HCT116 (cell line): ENCODE data around the gene CCL27. TPM values are rescaled to one million over a fixed set of nuclear protein-coding genes. Genes with fewer than 3 reads are reported as not detected.

ENCODE experiments used
- ATAC-seq: fragments of 200-7000 bp; cut with Tn5 transposase; 2 replicates; pipeline ENCODE4 v1.9.1; 2020; ENCODE audit warnings: mild to moderate bottlenecking, moderate library complexity
- BruUV-seq: library from RNA; stranded (reverse); fragments of 400-500 nt; replicated peaks from 2 replicates; lab custom pipeline; 2021; lab: Mats Ljungman, UMichigan
- CTCF ChIA-PET: fragments of 300-600 bp; sonication (Branson Sonifier 250); formaldehyde crosslinking; loops from one replicate; lab custom pipeline; 2021; ENCODE audit warnings: antibody characterized with exemption; lab: Charles Lee
- POLR2A ChIA-PET: fragments of 300-600, 350-600 bp; sonication (Branson Sonifier 250); formaldehyde crosslinking; loops from one replicate; lab custom pipeline; 2021; ENCODE audit warnings: antibody characterized with exemption; lab: Charles Lee
- RAD21 ChIA-PET, 2 experiments: fragments of 300-600 bp; sonication (Branson Sonifier 250); formaldehyde crosslinking; loops; one replicate each; lab custom pipeline; 2023; ENCODE audit warnings: low total read pairs in 2 of 2; ENCODE audit not compliant: uncharacterized antibody in 2 of 2, unreplicated experiment in 2 of 2, low non-redundant PET in 1 of 2; lab: Charles Lee
- DNase-seq: peaks from one replicate; pipeline ENCODE4 v3.0.0-alpha.2; 2010; ENCODE audit warnings: low read depth, low spot score
- H2AFZ ChIP-seq: fragments of 200-600 bp; shearing (Covaris generic), sonication (generic); 2 replicates; pipeline ENCODE4 v1.6.1; 2017; ENCODE audit warnings: low read depth, mixed run types, mixed read lengths, antibody characterized with exemption, low read length; ENCODE audit not compliant: poor library complexity, severe bottlenecking
- H3K27ac ChIP-seq: 2 replicates; pipeline ENCODE4 v1.5.1; 2012; ENCODE audit warnings: low read depth, low read length
- H3K27me3 ChIP-seq: fragments of 200-600 bp; sonication (generic); 2 replicates; pipeline ENCODE4 v1.6.1; 2016; ENCODE audit warnings: mixed run types, low read length, mixed read lengths; ENCODE audit not compliant: insufficient read depth
- H3K36me3 ChIP-seq, 2 experiments: fragments of 200-500 bp in 1 of 2; fragments of 200-600 bp in 1 of 2; sonication (Bioruptor generic) in 1 of 2; sonication (generic) in 1 of 2; 2 replicates each; pipeline versions ENCODE4 v1.5.1 to v1.6.1; 2014 to 2016; ENCODE audit warnings: low read length in 2 of 2, inconsistent platforms in 1 of 2, mixed read lengths in 1 of 2, mixed run types in 1 of 2; ENCODE audit not compliant: insufficient read depth in 2 of 2, control insufficient read depth in 1 of 2
- H3K4me1 ChIP-seq, 2 experiments: fragments of 200-600 bp in 1 of 2; sonication (generic) in 1 of 2; 2 replicates each; pipeline versions ENCODE4 v1.5.1 to v1.6.1; 2012 to 2017; ENCODE audit warnings: low read length in 2 of 2, inconsistent platforms in 1 of 2, mild to moderate bottlenecking in 1 of 2, mixed read lengths in 1 of 2, mixed run types in 1 of 2, moderate library complexity in 1 of 2; ENCODE audit not compliant: insufficient read depth in 2 of 2, control insufficient read depth in 1 of 2
- H3K4me2 ChIP-seq: fragments of 200-600 bp; sonication (generic); 2 replicates; pipeline ENCODE4 v1.6.1; 2017; ENCODE audit warnings: mixed run types, low read length, mixed read lengths
- H3K4me3 ChIP-seq, 2 experiments: fragments of 200-600 bp in 1 of 2; sonication (generic) in 1 of 2; replicated peaks in 1 of 2; 2 replicates each; pipeline ENCODE4 v1.5.1; 2011 to 2016; ENCODE audit warnings: low read length in 2 of 2, control low read depth in 1 of 2, low read depth in 1 of 2, mild to moderate bottlenecking in 1 of 2, mixed read lengths in 1 of 2, mixed run types in 1 of 2
- H3K79me2 ChIP-seq: fragments of 200-600 bp; sonication (generic); 2 replicates; pipeline ENCODE4 v1.6.1; 2017; ENCODE audit warnings: mild to moderate bottlenecking, mixed run types, low read length, moderate library complexity, mixed read lengths; ENCODE audit not compliant: insufficient read depth
- H3K9ac ChIP-seq: fragments of 200-600 bp; sonication (generic); 2 replicates; pipeline ENCODE4 v1.6.1; 2016; ENCODE audit warnings: low read length, mixed read lengths
- H3K9me2 ChIP-seq: fragments of 200-600 bp; sonication (generic), shearing (Covaris generic); 2 replicates; pipeline ENCODE4 v1.6.1; 2017; ENCODE audit warnings: mixed run types, mild to moderate bottlenecking, moderate library complexity; ENCODE audit not compliant: insufficient read depth
- H3K9me3 ChIP-seq, 2 experiments: fragments of 200-500 bp in 1 of 2; fragments of 200-600 bp in 1 of 2; sonication (Bioruptor generic) in 1 of 2; sonication (generic) in 1 of 2; 2 replicates each; pipeline ENCODE4 v1.6.1; 2014 to 2017; ENCODE audit warnings: low read length in 2 of 2, mixed read lengths in 2 of 2, inconsistent platforms in 1 of 2, low read depth in 1 of 2, mild to moderate bottlenecking in 1 of 2, mixed run types in 1 of 2, moderate library complexity in 1 of 2; ENCODE audit not compliant: control insufficient read depth in 1 of 2, insufficient read depth in 1 of 2
- H4K20me1 ChIP-seq: fragments of 200-600 bp; sonication (generic), shearing (Covaris generic); 2 replicates; pipeline ENCODE4 v1.6.1; 2017; ENCODE audit warnings: mixed run types, mild to moderate bottlenecking, moderate library complexity; ENCODE audit not compliant: insufficient read depth
- CBX3 ChIP-seq: IDR thresholded peaks from 2 replicates; pipeline ENCODE4 v1.6.1; 2012; ENCODE audit warnings: low read depth
- CEBPB ChIP-seq: IDR thresholded peaks from 2 replicates; pipeline ENCODE4 v1.6.1; 2012; ENCODE audit warnings: low read depth
- JUND ChIP-seq: IDR thresholded peaks from 2 replicates; pipeline ENCODE4 v1.6.1; 2012
- MAX ChIP-seq: IDR thresholded peaks from 2 replicates; pipeline ENCODE4 v1.6.1; 2012
- POLR2A ChIP-seq: IDR thresholded peaks from 2 replicates; pipeline ENCODE4 v1.7.0; 2011; ENCODE audit warnings: borderline replicate concordance; ENCODE audit not compliant: insufficient read depth, insufficient read length; ENCODE audit errors: extremely low read depth
- SRF ChIP-seq: IDR thresholded peaks from 2 replicates; pipeline ENCODE4 v1.6.1; 2012; ENCODE audit warnings: low read depth
- TCF7L2 ChIP-seq: IDR thresholded peaks from 2 replicates; pipeline ENCODE4 v1.7.0; 2011; ENCODE audit warnings: borderline replicate concordance, inconsistent platforms; ENCODE audit not compliant: insufficient read depth, insufficient read length; ENCODE audit errors: extremely low read depth
- ZBTB33 ChIP-seq: IDR thresholded peaks from 2 replicates; pipeline ENCODE4 v1.6.1; 2011; ENCODE audit warnings: mild to moderate bottlenecking, low read length, moderate library complexity; ENCODE audit not compliant: insufficient replicate concordance; ENCODE audit errors: extremely low read depth
- intact Hi-C: fragments of 100-400 bp; cut with micrococcal nuclease; formaldehyde crosslinking; loops from 2 replicates; pipeline ENCODE4 v1.10.0; 2022
- total RNA-seq: library from RNA; stranded (reverse); gene quantifications from one replicate; pipeline ENCODE4 v1.2.1, GENCODE V29; 2021; ENCODE audit not compliant: unreplicated experiment

CCL27 gene
- total RNA-seq, 1 experiment from 2014 or later: 1.0 TPM

DNA sequence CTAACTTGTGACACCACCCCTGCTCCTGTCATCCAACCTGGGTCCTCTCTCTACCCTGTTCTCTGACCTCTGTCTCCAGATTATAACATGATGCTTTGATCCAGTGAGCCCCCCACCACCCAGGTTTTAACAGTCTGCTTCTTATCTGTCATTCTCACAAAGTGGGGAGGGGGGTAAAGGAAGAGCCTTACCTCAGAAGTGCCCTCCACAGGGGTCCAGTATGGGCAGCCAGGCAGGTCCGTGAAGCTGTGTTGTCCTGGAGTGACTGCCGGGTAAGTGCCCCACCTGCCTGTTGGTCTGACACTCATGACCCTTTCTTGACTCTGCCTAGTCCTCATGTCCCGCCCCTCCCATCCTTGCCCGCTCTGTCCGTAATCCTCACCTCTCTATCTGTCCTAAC is 7.1 kb downstream of the CCL27 start:
- intact Hi-C loops: no loop called here
- no peak for DNase-seq
- Histone ChIP-seq H3K4me3 (no peak overlapping the region), H3K9me3 (no peaks in the 10 kb centered on the region), H3K9me2 (no peaks in the 10 kb centered on the region), H3K79me2 (no peaks in the 10 kb centered on the region), H3K27ac (no peak overlapping the region), H3K27me3 (no peaks in the 10 kb centered on the region), H4K20me1 (no peaks in the 10 kb centered on the region), H3K4me1 (peaks cover 15 to 40% of the 10 kb centered on the region in 2 experiments), H3K36me3 (no peaks in the 10 kb centered on the region), H3K4me2 (no peak overlapping the region), H3K9ac (no peak overlapping the region), H2AFZ (no peak overlapping the region)
- BruUV-seq: no TSS peak
- ChIA-PET CTCF (no interaction called here), RAD21 (no interaction called here), POLR2A (no interaction called here)
- no peak for ATAC-seq
- TF ChIP-seq CBX3 (no peak), SRF (no peak), MAX (no peak), TCF7L2 (no peak), JUND (no peak), CEBPB (no peak), POLR2A (no peak), ZBTB33 (no peak)
